Measurements from ENCODE around the gene PSMA4. TPM values are rescaled to one million over a fixed set of nuclear protein-coding genes. Genes with fewer than 3 reads are reported as not detected.

PSMA4 gene
- total and polyA plus RNA-seq, 10 of the 15 experiments (the other 5 are each of a cell fraction or from before 2014, with no cell fraction given) = 210 to 1,221 (median 546) TPM

GRCh38 chr15:78506971-78507830 lies 33.0 kb upstream of the PSMA4 start, which contains the start of gene HYKK:
TSS of gene HYKK (plus strand) at chr15:78507577. CDS start at chr15:78513089, 5,512 bp downstream.
- under 1% methylated on average over 62 of the region's 63 CpGs for WGBS (ENCODE audit: insufficient coverage, insufficient replicate concordance, low lambda C conversion rate, missing lambda C conversion rate)
- Histone ChIP-seq H3K4me2 (ENCODE audit: control insufficient read depth, insufficient read depth) (peak within 1 kb of the TSS; percentile 98), H3K4me1 (ENCODE audit: control insufficient read depth, insufficient read depth, low read length) (no peaks in the 10 kb centered on the region), H3K27me3 (replicated peaks in 1 of 2; ENCODE audit: control insufficient read depth in 2 of 2, insufficient read depth in 2 of 2, low read length in 1 of 2) (no peaks in the 10 kb centered on the region), H3K9me3 (replicated peaks; ENCODE audit: control insufficient read depth, insufficient read depth, low read length) (no peaks in the 10 kb centered on the region), H3K36me3 (ENCODE audit: control insufficient read depth in 2 of 2, insufficient read depth in 2 of 2, low read length in 1 of 2) (no peaks in the 10 kb centered on the region), H3K9ac (ENCODE audit: control insufficient read depth, insufficient read depth, low read length) (peak within 1 kb of the TSS; percentile 50), H3K27ac (ENCODE audit: control insufficient read depth, insufficient read depth) (no peak within 1 kb of the TSS), H3K79me2 (ENCODE audit: control insufficient read depth, insufficient read depth, low read length) (no peaks in the 10 kb centered on the region), H2AFZ (ENCODE audit: control insufficient read depth, low read depth, low read length) (peak within 1 kb of the TSS; percentile 48), H4K20me1 (ENCODE audit: control insufficient read depth, insufficient read depth) (no peaks in the 10 kb centered on the region), H3K4me3 (peak within 1 kb of the TSS; percentile 75)
- intact Hi-C loops (cut with micrococcal nuclease; ENCODE audit: unreplicated experiment) (no loop called here), in situ Hi-C loops (cut with MboI) (no loop called here)
- ATAC-seq = peak; percentile 93
- ChIA-PET CTCF (interaction anchor here (0.5 to 1.6 kb wide), 2 partner anchors 200 to 283 kb away, joined by 3 to 4 read pairs; no protein-coding TSS in a partner anchor), POLR2A (no interaction called here), SMC1A (ENCODE audit: uncharacterized antibody, unreplicated experiment) (interaction anchor here (1.5 kb wide), 1 partner anchor 52 kb away, joined by 3 read pairs; no protein-coding TSS in a partner anchor), RAD21 (ENCODE audit: unreplicated experiment) (no interaction called here)
- DNase-seq (ENCODE audit: low read depth, low spot score) = peak; percentile 57
- FAIRE-seq = peak; percentile 93
- BruUV-seq (replicated peaks) = no TSS peak
- TF ChIP-seq GATAD2B (conservative IDR thresholded peaks at IDR 0.05; ENCODE audit: low read depth) (0 out of 2 replicates have a peak, but pooled peaks have one; percentile 29), EGR1 (IDR thresholded peaks at IDR 0.05; ENCODE audit: borderline replicate concordance in 1 of 2, low read depth in 2 of 2, low read length in 2 of 2) (no peak), PBX3 (IDR thresholded peaks at IDR 0.05; ENCODE audit: insufficient replicate concordance, low read depth, low read length) (peak; percentile 93), PKNOX1 (IDR thresholded peaks at IDR 0.05) (peak; percentile 97), ZBTB11 (CRISPR knock-in tag; IDR thresholded peaks at IDR 0.05) (no peak), LARP7 (IDR thresholded peaks at IDR 0.05) (peak; percentile 53; the same call in 1 of the 2 replicates), RFX5 (IDR thresholded peaks at IDR 0.05; ENCODE audit: low read depth, low read length) (peak; percentile 39; the same call in 1 of the 2 replicates), SPI1 (IDR thresholded peaks at IDR 0.05; ENCODE audit: borderline replicate concordance, insufficient read depth, low read depth, low read length) (no peak), CBX5 (IDR thresholded peaks at IDR 0.05; ENCODE audit: low read depth) (no peak), MAX (IDR thresholded peaks at IDR 0.05; ENCODE audit: low read depth, low read length) (no peak), NFYB (IDR thresholded peaks at IDR 0.05; ENCODE audit: insufficient read depth, low read depth, low read length) (peak; percentile 64; the same call in 1 of the 2 replicates), ZNF384 (IDR thresholded peaks at IDR 0.05; ENCODE audit: borderline replicate concordance, low read depth, low read length) (peak; percentile 27; the same call in 1 of the 2 replicates), DPF2 (IDR thresholded peaks at IDR 0.05) (peak; percentile 56), HCFC1 (IDR thresholded peaks at IDR 0.05; ENCODE audit: low read length) (no peak), POLR2A (IDR thresholded peaks at IDR 0.05; ENCODE audit: low read depth, low read length) (peak; percentile 39; the same call in 1 of the 2 replicates)
